HG02610 (cell line): ENCODE measurements around the gene SNRPA.

Source experiments
- ATAC-seq: cut with Tn5 transposase; IDR thresholded peaks from one replicate; pipeline ENCODE4 v1.9.1; 2021; ENCODE audit warnings: mild to moderate bottlenecking, moderate library complexity; ENCODE audit not compliant: unreplicated experiment

The SNRPA gene

GRCh38 chr19:40750874-40751537, at the start of gene SNRPA:
Gene SNRPA, plus strand, starts transcription at chr19:40751203. Its CDS starts 206 bp downstream, at chr19:40751409.
- ATAC-seq: peak; percentile 52

GRCh38 chr19:40701758-40702157, 49.2 kb upstream of the SNRPA start:
- no peak for ATAC-seq

DNA sequence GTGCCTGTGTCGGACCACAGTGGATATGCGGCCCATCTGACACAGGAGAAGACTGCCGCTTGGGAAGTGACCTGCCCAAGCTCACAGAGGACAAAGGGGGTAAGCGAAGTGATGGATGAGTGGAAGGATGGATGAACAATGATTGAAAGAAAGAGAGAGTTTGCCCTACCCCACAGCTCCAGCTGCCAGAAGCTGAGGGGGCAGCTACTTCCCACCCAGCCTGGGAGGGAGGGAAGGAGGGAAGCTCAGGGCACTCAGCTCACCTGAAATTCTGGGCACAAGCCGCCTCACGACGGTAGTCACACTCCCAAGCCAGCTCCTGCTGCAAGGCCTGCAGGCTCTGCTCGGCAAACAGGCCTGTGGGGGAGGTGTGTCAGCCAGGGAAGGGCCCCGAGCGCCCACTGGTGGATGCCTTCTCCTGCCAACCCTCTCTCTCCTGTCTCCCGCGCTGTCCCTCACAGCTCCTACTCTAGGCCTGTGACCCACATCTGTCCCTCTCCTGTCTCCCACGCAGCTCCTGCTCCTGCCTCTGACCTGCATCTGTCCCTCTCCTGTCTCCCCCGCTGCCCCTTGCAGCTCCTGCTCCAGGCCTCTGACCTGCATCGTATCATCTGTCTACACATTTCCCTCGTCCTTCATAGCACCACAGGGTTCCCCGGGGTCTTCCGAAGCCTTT, 48.5 kb upstream of the SNRPA start:
- ATAC-seq: no peak

- no peak for ATAC-seq
These were observed 47.8 kb upstream of the SNRPA start for GRCh38 chr19:40703029-40703755.

- no peak for ATAC-seq
These were observed 46.3 kb upstream of the SNRPA start for GRCh38 chr19:40704491-40705361.

DNA sequence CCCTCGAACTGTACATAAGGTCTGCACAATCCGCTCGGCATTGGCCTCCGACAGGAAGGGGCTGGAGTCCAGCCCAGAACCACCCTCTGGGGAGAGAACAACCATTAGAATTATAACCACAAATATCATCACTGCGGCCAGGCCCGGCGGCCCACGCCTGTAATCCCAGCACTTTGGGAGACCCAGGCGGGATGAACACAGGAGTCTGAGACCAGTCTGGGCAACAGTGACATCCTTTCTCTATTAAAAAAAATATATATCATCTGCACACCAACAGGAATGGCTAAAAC, 45.7 kb upstream of the SNRPA start:
- no peak for ATAC-seq

DNA sequence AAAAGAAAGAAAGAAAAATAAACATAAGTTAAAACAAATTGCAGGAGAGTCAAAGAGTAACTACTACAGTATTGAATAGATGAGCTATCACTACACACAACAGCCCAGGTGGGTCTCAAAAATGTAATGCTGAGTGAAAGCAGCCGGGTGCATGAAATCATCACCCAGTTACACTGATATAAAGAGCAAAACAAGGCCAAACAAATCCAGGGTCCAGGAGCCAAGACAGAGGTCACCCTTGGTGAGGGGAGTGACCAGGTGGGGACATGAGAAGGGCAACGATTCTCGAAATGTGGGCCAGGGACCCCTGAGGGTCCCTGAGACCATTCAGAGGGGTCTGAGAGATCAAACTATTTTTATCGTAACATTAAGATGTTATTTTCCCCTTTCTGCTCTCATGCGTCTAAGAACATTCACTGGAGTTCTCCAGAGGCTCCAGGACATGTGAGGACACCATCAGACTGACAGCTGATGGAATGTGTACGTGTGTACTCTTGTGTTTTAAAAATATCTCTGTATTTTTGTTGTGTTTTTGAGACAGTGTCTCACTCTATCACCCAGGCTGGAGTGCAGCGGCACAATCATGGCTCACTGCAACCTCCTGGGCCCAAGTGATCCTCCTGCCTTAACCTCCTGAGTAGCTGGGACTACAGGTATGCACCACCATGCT, 44.9 kb upstream of the SNRPA start:
- no peak for ATAC-seq

GRCh38 chr19:40707615-40708014, 43.4 kb upstream of the SNRPA start:
- no peak for ATAC-seq

- ATAC-seq: no peak
These were observed 41.2 kb upstream of the SNRPA start for GRCh38 chr19:40709817-40710216.

DNA sequence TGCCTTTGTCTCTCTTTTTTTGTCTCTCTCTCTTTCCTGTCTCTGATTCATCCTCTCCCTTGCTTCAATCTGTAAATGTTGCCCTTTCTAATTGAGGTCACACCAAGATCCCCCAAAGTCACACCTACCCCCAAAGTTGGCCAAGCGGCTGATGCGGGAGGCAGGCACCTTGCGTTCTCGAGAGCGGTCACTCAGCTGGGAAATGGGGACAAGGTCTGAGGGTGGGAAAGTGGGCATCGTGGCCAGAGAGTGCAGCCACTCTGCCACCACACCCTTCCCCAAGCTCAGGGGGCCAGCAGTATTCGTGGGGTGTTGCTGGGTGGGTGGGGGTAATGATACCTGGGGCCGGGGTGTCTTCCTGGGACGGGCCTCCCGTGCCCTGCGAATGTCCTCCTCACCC, 37.1 kb upstream of the SNRPA start:
- no peak for ATAC-seq

GRCh38 chr19:40714441-40715299, 36.3 kb upstream of the SNRPA start:
- ATAC-seq: peak; percentile 57

- no peak for ATAC-seq
These were observed 34.9 kb upstream of the SNRPA start for GRCh38 chr19:40716031-40716481.

GRCh38 chr19:40716482-40717324, 34.3 kb upstream of the SNRPA start, which contains the start of the genes COQ8B and ITPKC:
Gene COQ8B, minus strand, starts transcription at chr19:40716886. Its CDS starts 2,254 bp downstream, at chr19:40714632.
Gene ITPKC, plus strand, starts transcription at chr19:40717112. Its CDS starts 24 bp downstream, at chr19:40717136.
- ATAC-seq: peak; percentile 61

DNA sequence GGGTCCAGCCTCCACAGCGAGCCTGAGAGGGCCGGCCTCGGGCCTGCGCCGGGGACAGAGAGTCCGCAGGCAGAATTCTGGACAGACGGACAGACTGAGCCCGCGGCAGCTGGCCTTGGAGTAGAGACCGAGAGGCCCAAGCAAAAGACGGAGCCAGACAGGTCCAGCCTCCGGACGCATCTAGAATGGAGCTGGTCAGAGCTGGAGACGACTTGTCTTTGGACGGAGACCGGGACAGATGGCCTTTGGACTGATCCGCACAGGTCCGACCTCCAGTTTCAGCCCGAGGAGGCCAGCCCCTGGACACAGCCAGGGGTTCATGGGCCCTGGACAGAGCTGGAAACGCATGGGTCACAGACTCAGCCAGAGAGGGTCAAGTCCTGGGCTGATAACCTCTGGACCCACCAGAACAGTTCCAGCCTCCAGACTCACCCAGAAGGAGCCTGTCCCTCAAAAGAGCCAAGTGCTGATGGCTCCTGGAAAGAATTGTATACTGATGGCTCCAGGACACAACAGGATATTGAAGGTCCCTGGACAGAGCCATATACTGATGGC, 33.6 kb upstream of the SNRPA start:
- ATAC-seq: no peak

DNA sequence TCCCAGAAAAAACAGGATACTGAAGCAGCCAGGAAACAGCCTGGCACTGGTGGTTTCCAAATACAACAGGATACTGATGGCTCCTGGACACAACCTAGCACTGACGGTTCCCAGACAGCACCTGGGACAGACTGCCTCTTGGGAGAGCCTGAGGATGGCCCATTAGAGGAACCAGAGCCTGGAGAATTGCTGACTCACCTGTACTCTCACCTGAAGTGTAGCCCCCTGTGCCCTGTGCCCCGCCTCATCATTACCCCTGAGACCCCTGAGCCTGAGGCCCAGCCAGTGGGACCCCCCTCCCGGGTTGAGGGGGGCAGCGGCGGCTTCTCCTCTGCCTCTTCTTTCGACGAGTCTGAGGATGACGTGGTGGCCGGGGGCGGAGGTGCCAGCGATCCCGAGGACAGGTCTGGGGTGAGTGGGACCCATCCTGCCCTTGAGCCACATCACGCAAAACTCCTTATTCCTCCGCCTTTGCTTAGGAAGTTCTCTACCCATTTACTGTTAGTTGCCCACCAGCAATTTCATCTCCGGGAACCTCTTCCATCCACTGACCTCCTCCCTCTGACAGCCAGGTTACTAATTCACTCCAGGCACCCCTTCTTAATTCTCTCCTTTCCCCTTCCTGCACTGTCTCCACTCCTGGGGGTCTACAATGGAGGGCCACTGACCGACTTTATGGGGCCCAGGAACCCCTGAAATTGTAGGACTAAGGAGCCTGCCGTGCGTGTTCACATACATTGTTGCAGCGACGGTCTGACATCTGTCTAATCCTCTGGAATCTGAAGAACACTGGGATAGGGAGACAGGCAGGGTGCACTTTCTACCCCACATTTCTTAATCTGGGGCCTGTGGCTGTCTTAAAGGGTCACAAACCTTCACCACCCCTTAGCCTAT, 32.9 kb upstream of the SNRPA start:
- ATAC-seq: no peak

- no peak for ATAC-seq
These were observed 32.1 kb upstream of the SNRPA start for GRCh38 chr19:40718774-40719391.

DNA sequence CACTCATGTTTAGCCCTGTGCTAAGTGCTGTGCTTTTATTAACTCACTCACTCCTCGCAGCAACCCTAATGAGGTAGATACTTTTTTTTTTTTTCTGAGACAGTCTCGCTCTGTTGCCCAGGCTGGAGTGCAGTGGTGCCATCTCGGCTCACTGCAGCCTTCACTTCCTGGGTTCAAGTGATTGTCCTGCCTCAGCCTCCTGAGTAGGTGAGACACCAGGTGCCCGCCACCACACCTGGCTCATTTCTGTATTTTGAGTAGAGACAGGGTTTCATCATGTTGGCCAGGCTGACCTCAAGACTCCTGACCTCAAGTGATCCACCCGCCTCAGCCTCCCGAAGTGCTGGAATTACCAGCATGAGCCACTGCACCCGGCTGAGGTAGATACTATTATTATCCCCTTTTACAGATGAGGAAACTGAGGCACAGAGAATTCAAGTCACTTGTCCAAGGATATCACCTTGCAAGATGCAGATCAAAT, 31.5 kb upstream of the SNRPA start:
- ATAC-seq: no peak
